ENCODE results near the gene MGLL. TPM values are rescaled to one million over a fixed set of nuclear protein-coding genes. Genes with fewer than 3 reads are reported as not detected.

MGLL gene
- total RNA-seq, 1 experiment from 2014 or later = 6.8 TPM

DNA sequence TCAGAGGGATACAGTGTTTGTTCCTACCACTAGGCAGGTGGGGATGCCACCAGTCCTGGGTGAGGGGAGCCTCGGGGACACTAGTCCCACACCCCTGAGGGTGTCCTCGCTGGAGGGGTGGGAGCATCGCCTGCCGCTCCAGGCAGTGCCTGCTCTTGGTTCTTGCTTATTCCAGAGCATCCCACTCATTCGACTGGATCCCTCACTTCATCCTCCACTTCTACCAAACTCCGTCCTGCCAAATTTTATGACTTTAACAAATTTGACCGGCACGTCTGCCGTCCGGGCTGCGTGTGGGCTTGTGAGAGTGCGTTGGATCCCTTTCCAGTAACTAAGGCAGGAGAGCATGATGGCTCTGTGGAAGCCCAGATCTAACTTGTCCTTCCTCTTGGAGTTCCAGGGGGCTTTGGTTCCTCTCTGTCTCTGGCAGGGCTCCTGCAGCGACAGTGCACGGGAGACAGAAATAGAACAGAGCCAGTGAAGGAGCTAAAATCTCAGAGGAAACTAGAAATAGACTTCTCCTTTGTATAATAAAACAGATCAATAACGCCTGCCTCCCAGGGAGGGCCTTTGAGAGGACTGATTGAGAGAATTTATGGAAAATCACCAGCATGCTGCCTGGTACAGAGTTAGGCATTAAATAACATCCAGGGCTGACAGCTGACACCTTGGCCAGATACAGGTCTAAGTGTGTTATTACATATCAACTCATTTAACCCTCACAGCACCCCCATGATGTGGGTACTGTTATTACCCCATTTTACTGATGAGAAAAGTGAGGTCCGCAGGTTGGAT lies 34.5 kb downstream of the MGLL start:
- Histone ChIP-seq H3K9me3 (ENCODE audit: control insufficient read depth in 1 of 2, insufficient read depth in 1 of 2, low read depth in 1 of 2, low read length in 2 of 2) (no peaks in the 10 kb centered on the region), H3K36me3 (ENCODE audit: control insufficient read depth in 1 of 2, insufficient read depth in 2 of 2, low read length in 2 of 2) (no peaks in the 10 kb centered on the region), H2AFZ (ENCODE audit: low read depth, low read length, poor library complexity, severe bottlenecking) (no peak overlapping the region), H3K27me3 (ENCODE audit: insufficient read depth, low read length) (no peaks in the 10 kb centered on the region), H3K27ac (ENCODE audit: low read depth, low read length) (no peak overlapping the region), H3K4me3 (replicated peaks in 1 of 2; ENCODE audit: low read depth in 1 of 2, low read length in 2 of 2) (no peak overlapping the region), H3K4me1 (ENCODE audit: control insufficient read depth in 1 of 2, insufficient read depth in 2 of 2, low read length in 2 of 2) (peaks cover 2 to 39% of the 10 kb centered on the region in 2 experiments; a peak in 3 of 4 replicates), H4K20me1 (ENCODE audit: insufficient read depth) (no peaks in the 10 kb centered on the region), H3K79me2 (ENCODE audit: insufficient read depth, low read length) (no peaks in the 10 kb centered on the region), H3K9me2 (ENCODE audit: insufficient read depth) (no peaks in the 10 kb centered on the region), H3K4me2 (ENCODE audit: low read length) (no peak overlapping the region), H3K9ac (ENCODE audit: low read length) (no peak overlapping the region)
- intact Hi-C loops (cut with micrococcal nuclease) = no loop called here
- BruUV-seq (replicated peaks) = no TSS peak
- ChIA-PET POLR2A (no interaction called here), CTCF (no interaction called here), RAD21 (ENCODE audit: low non-redundant PET in 1 of 2, low total read pairs in 2 of 2, uncharacterized antibody in 2 of 2, unreplicated experiment in 2 of 2) (no interaction called here)
- ATAC-seq (no peak), DNase-seq (ENCODE audit: low read depth, low spot score) (no peak)
- TF ChIP-seq CBX3 (IDR thresholded peaks at IDR 0.05; ENCODE audit: low read depth) = no peak
- TF ChIP-seq EGR1 (IDR thresholded peaks at IDR 0.05; ENCODE audit: low read depth) = no peak
- TF ChIP-seq, protein P1, sequence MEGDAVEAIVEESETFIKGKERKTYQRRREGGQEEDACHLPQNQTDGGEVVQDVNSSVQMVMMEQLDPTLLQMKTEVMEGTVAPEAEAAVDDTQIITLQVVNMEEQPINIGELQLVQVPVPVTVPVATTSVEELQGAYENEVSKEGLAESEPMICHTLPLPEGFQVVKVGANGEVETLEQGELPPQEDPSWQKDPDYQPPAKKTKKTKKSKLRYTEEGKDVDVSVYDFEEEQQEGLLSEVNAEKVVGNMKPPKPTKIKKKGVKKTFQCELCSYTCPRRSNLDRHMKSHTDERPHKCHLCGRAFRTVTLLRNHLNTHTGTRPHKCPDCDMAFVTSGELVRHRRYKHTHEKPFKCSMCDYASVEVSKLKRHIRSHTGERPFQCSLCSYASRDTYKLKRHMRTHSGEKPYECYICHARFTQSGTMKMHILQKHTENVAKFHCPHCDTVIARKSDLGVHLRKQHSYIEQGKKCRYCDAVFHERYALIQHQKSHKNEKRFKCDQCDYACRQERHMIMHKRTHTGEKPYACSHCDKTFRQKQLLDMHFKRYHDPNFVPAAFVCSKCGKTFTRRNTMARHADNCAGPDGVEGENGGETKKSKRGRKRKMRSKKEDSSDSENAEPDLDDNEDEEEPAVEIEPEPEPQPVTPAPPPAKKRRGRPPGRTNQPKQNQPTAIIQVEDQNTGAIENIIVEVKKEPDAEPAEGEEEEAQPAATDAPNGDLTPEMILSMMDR (IDR thresholded peaks at IDR 0.05 in 2 of 3, conservative IDR thresholded peaks at IDR 0.05 in 1 of 3; ENCODE audit: borderline replicate concordance in 1 of 3, insufficient read depth in 1 of 3, low read depth in 2 of 3, low read length in 2 of 3) = no peak
- no peak for TF ChIP-seq ELF1 (IDR thresholded peaks at IDR 0.05; ENCODE audit: borderline replicate concordance, low read depth)

DNA sequence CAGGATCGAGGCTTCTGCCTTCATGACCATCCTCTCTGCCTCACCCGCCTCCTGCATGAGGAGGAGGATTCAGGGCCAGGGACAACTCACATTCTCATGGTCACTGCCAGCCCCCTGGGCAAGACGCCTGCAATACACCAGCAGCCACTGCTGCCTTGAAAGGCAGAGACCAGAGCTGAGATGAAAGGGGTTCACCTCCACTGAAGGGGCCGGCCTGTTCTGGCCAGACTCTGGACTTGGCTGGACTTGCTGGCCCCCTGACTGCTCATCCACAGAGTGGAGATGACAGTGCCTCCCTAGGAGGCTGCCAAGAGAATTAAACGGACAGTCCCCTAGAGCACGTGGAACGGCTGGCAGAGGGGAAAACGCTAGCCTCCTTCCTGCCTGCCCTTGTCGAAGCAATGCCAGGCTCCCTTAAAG lies 35.2 kb downstream of the MGLL start:
- no peaks in the 10 kb centered on the region for H3K9me3 ChIP-seq (ENCODE audit: control insufficient read depth in 1 of 2, insufficient read depth in 1 of 2, low read depth in 1 of 2, low read length in 2 of 2)
- H3K9ac ChIP-seq (ENCODE audit: low read length) = no peak overlapping the region
- no peaks in the 10 kb centered on the region for H4K20me1 ChIP-seq (ENCODE audit: insufficient read depth)
- H3K27ac ChIP-seq (ENCODE audit: low read depth, low read length) = no peak overlapping the region
- DNase-seq (ENCODE audit: low read depth, low spot score) (no peak), ATAC-seq (no peak)
- H3K36me3 ChIP-seq (ENCODE audit: control insufficient read depth in 1 of 2, insufficient read depth in 2 of 2, low read length in 2 of 2) = no peaks in the 10 kb centered on the region
- CTCF ChIA-PET = no interaction called here
- H3K4me1 ChIP-seq (ENCODE audit: control insufficient read depth in 1 of 2, insufficient read depth in 2 of 2, low read length in 2 of 2) = peaks cover 2 to 36% of the 10 kb centered on the region in 2 experiments; a peak in 3 of 4 replicates
- no peak overlapping the region for H2AFZ ChIP-seq (ENCODE audit: low read depth, low read length, poor library complexity, severe bottlenecking)
- RAD21 ChIA-PET (ENCODE audit: low non-redundant PET in 1 of 2, low total read pairs in 2 of 2, uncharacterized antibody in 2 of 2, unreplicated experiment in 2 of 2) = no interaction called here
- H3K4me3 ChIP-seq (replicated peaks in 1 of 2; ENCODE audit: low read depth in 1 of 2, low read length in 2 of 2) = no peak overlapping the region
- POLR2A ChIA-PET = no interaction called here
- H3K27me3 ChIP-seq (ENCODE audit: insufficient read depth, low read length) = no peaks in the 10 kb centered on the region
- intact Hi-C loops (cut with micrococcal nuclease) = no loop called here
- no peaks in the 10 kb centered on the region for H3K9me2 ChIP-seq (ENCODE audit: insufficient read depth)
- H3K79me2 ChIP-seq (ENCODE audit: insufficient read depth, low read length) = no peaks in the 10 kb centered on the region
- H3K4me2 ChIP-seq (ENCODE audit: low read length) = no peak overlapping the region
- BruUV-seq (replicated peaks) = no TSS peak
- TF ChIP-seq POLR2A (IDR thresholded peaks at IDR 0.05; ENCODE audit: borderline replicate concordance, extremely low read depth, insufficient read depth, insufficient read length) (no peak), EZH2 (IDR thresholded peaks at IDR 0.05) (no peak), CBX3 (IDR thresholded peaks at IDR 0.05; ENCODE audit: low read depth) (no peak), SP1 (IDR thresholded peaks at IDR 0.05; ENCODE audit: low read depth) (no peak)
- TF ChIP-seq, protein P2, sequence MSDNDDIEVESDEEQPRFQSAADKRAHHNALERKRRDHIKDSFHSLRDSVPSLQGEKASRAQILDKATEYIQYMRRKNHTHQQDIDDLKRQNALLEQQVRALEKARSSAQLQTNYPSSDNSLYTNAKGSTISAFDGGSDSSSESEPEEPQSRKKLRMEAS (IDR thresholded peaks at IDR 0.05) = no peak
- TF ChIP-seq, protein P3, sequence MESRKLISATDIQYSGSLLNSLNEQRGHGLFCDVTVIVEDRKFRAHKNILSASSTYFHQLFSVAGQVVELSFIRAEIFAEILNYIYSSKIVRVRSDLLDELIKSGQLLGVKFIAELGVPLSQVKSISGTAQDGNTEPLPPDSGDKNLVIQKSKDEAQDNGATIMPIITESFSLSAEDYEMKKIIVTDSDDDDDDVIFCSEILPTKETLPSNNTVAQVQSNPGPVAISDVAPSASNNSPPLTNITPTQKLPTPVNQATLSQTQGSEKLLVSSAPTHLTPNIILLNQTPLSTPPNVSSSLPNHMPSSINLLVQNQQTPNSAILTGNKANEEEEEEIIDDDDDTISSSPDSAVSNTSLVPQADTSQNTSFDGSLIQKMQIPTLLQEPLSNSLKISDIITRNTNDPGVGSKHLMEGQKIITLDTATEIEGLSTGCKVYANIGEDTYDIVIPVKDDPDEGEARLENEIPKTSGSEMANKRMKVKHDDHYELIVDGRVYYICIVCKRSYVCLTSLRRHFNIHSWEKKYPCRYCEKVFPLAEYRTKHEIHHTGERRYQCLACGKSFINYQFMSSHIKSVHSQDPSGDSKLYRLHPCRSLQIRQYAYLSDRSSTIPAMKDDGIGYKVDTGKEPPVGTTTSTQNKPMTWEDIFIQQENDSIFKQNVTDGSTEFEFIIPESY (IDR thresholded peaks at IDR 0.05; ENCODE audit: extremely low read depth, insufficient replicate concordance, low read length) = no peak
- TF ChIP-seq, protein P4, sequence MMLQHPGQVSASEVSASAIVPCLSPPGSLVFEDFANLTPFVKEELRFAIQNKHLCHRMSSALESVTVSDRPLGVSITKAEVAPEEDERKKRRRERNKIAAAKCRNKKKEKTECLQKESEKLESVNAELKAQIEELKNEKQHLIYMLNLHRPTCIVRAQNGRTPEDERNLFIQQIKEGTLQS (IDR thresholded peaks at IDR 0.05) = no peak
- TF ChIP-seq, protein P5, sequence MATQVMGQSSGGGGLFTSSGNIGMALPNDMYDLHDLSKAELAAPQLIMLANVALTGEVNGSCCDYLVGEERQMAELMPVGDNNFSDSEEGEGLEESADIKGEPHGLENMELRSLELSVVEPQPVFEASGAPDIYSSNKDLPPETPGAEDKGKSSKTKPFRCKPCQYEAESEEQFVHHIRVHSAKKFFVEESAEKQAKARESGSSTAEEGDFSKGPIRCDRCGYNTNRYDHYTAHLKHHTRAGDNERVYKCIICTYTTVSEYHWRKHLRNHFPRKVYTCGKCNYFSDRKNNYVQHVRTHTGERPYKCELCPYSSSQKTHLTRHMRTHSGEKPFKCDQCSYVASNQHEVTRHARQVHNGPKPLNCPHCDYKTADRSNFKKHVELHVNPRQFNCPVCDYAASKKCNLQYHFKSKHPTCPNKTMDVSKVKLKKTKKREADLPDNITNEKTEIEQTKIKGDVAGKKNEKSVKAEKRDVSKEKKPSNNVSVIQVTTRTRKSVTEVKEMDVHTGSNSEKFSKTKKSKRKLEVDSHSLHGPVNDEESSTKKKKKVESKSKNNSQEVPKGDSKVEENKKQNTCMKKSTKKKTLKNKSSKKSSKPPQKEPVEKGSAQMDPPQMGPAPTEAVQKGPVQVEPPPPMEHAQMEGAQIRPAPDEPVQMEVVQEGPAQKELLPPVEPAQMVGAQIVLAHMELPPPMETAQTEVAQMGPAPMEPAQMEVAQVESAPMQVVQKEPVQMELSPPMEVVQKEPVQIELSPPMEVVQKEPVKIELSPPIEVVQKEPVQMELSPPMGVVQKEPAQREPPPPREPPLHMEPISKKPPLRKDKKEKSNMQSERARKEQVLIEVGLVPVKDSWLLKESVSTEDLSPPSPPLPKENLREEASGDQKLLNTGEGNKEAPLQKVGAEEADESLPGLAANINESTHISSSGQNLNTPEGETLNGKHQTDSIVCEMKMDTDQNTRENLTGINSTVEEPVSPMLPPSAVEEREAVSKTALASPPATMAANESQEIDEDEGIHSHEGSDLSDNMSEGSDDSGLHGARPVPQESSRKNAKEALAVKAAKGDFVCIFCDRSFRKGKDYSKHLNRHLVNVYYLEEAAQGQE (IDR thresholded peaks at IDR 0.05; ENCODE audit: low read depth) = no peak
